IPS-NIHi7 (cell line): ENCODE results near the gene NFASC.
A peak's percentile ranks its signal among the peaks of the same experiment; 100 is the strongest.

Source experiments
- DNase-seq: peaks from one replicate; pipeline ENCODE4 v3.0.0; 2012; ENCODE audit warnings: mixed read lengths; ENCODE audit errors: extremely low spot score

The NFASC gene

GRCh38 chr1:204858363-204858821 is 12.3 kb upstream of the NFASC start:
- DNase-seq: no peak

GRCh38 chr1:204859861-204860267 is 10.8 kb upstream of the NFASC start:
- DNase-seq: peak; percentile 54

- DNase-seq: no peak
Measured at GRCh38 chr1:204863024-204863423, 7.6 kb upstream of the NFASC start.

- no peak for DNase-seq
Measured at GRCh38 chr1:204863730-204864129, 6.9 kb upstream of the NFASC start.

- DNase-seq: no peak
Measured at GRCh38 chr1:204866051-204866596, 4.5 kb upstream of the NFASC start.

- DNase-seq: no peak
Measured at GRCh38 chr1:204867203-204867602, 3.5 kb upstream of the NFASC start.

GRCh38 chr1:204867666-204868339 is 2.9 kb upstream of the NFASC start:
- DNase-seq: no peak

- DNase-seq: peak; percentile 43
Measured at GRCh38 chr1:204868340-204868700, 2.3 kb upstream of the NFASC start.

- no peak for DNase-seq
Measured at GRCh38 chr1:204869097-204869496, 1.6 kb upstream of the NFASC start.

GRCh38 chr1:204871405-204872037 is 859 bp downstream of the NFASC start:
- DNase-seq: no peak

- DNase-seq: no peak
Measured at GRCh38 chr1:204872262-204872881, 1.7 kb downstream of the NFASC start.

GRCh38 chr1:204873176-204873575 is 2.5 kb downstream of the NFASC start:
- DNase-seq: no peak

GRCh38 chr1:204873714-204874113 is 3.1 kb downstream of the NFASC start:
- DNase-seq: no peak

- no peak for DNase-seq
Measured at GRCh38 chr1:204874274-204874673, 3.6 kb downstream of the NFASC start.

GRCh38 chr1:204875255-204875654 is 4.6 kb downstream of the NFASC start:
- DNase-seq: no peak

- DNase-seq: no peak
Measured at GRCh38 chr1:204878621-204879234, 8.1 kb downstream of the NFASC start.

GRCh38 chr1:204879351-204879750 is 8.7 kb downstream of the NFASC start:
- DNase-seq: no peak

- no peak for DNase-seq
Measured at GRCh38 chr1:204880906-204881305, 10.2 kb downstream of the NFASC start.

GRCh38 chr1:204882479-204882878 is 11.8 kb downstream of the NFASC start:
- DNase-seq: no peak

- DNase-seq: no peak
Measured at GRCh38 chr1:204883405-204883804, 12.7 kb downstream of the NFASC start.

GRCh38 chr1:204885288-204885711 is 14.6 kb downstream of the NFASC start:
- DNase-seq: no peak

- DNase-seq: no peak
Measured at GRCh38 chr1:204885790-204886189, 15.1 kb downstream of the NFASC start.
